Activated CD4-positive, alpha-beta T cell treated with anti-CD3 and anti-CD28 coated beads, Interleukin-2, amount 50 U/mL, for 48 hours (primary cell): ENCODE results near the gene MGARP.
"Not testable (repeated sequence)": the region's sequence is repeated elsewhere in the genome, so short reads cannot be mapped to it uniquely, and the experiment has no call there.

Experiments used
- DNase-seq, 2 experiments: peaks; one replicate each; pipeline ENCODE4 v3.0.0-alpha.2; 2020

The MGARP gene

DNA sequence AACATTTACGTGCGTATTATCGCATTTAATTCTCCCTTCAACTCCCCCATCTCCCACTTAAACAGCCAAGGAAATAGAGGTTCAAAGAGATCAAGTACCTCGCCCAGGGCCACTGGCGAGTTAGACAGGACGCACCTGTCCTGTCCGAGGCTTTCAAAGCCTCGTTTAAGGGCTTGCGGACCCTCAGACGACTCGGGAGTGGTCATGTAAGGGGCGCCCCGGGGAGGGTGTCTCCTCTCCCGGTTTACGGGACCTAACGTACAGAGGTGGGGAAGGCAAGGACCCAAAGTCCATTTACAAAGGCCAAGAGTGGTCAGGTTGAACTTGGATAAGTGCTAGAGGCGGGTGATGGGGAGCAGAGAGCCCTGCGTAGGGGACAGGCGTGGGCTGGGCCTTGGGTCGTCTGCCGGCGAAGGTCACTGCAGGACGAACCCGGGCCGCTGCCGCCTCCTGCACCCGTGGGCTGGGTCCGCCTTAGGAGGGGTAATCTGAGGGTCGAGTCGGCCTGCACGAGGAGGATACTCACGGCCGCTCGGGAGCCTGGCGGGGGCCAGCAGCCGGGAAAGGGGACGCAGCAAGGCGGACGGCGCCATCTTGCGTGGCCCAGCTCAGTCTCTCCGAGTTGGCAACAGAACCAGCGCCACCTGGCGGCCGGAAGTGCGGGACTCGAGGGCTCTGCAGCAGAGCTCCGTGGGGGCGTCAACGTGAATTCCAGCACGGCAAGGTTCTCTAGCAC, 15.3 kb upstream of the MGARP start:
- DNase-seq = peak; percentile 98 to 99

DNA sequence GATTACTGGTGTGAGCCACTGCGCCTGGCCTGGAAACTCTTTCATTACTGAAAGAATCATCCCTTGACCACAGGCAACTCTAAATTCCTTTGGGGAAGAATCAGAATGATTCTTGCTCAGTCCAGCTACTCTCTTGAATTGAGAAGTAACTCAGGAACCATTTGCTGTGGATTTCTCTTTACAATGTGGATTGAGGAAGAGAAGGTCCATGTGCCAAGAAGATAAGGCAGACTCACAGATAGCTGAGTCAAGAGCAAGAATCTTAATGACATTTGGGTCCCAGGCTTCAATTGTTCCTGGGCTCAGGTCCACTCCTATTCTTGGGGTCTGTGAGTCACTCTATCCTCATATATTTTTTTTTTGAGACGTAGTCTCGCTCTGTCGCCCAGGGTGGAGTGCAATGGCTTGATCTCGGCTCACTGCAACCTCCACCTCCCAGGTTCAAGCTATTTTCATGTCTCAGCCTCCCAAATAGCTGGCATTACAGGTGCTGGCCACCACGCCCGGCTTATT, 6.2 kb upstream of the MGARP start:
- DNase-seq = no peak

DNA sequence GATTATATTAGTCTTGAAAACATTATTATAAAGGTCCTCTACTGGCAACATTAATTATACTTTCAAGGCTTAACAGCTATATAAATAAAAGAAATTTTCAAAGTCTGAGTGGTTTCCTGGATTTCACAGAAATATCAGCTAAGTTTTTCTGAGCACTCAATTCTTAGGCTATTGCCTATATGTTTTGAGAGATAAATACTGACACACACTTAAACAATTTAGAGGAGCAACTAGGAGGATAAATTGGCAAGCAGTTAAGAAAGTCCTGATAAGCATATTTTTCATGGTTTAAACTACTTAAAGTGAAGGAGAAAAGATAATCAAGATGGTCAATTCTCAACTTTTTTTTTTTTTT, 2.7 kb upstream of the MGARP start:
- no peak for DNase-seq

DNA sequence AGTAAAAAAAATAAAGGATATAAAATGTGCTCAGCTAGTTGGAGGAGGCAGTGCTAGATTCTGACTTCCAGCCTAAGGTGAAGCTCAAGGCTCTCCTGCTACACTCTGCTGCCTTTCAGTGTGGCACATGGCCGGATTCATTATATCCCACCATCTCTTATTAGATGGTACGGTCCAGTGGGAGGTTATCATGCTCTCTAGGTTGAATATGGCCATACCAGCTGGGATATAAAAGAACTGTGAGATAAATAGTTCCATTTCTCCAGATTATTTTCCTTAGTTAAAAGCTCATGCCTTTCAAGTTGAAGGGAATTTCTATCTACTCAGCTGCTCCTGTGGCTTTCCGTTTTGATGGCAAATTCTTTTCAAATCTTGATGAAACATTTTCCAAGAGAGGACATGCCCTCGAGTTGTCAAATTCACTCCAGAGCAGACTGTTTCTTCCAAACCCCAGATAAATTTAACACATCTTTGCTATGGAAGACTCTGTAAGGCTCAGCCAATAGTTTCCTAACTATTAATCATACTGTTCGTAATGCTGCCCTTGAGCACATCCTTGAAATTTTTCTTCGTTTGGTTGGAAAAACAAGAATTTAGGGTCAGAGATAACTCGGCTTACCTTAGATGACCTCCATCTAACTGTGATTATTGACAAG, 2.2 kb upstream of the MGARP start:
- DNase-seq = no peak

DNA sequence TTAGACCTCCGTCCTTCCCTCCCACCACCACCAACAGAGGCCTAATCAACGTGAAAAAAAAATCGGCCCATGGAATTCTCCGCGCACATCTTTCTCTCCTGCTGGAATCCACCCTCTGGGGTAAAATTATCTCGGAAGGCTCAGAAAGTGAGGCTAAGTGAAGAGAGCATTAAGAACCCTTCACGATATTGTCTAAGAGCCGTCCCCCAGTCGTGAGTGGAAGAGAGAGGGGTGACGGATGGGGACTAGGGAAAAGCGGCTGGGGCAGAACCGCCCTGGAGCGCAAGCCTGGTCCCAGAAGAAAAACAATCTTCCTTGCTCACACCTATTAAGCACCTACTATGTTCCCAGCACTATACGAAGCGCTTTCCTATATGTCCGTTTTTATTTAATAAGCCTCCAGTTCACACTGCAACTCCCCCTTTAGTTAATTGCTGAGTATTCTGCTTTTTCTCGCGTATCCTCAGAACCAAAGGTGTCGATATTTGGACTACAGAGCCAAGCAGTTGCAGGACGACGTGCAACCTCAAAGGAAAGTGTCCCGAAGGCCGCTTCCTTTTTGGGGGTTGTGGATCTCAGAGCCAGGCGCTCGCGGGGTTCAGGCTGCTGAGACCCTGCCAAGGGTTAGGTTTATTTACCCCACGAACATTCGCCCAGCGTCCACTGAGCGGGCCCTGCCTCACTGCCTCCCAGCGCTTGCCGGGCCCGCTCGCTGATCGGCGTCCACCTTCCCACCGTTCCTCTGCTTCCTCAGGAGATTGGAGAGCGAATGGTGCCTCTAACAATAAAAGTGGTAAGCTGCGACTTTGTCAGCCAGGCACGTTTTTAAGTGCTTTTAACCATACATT, 889 bp downstream of the MGARP start:
- peak in 1 of 2 experiments; percentile 11 for DNase-seq

DNA sequence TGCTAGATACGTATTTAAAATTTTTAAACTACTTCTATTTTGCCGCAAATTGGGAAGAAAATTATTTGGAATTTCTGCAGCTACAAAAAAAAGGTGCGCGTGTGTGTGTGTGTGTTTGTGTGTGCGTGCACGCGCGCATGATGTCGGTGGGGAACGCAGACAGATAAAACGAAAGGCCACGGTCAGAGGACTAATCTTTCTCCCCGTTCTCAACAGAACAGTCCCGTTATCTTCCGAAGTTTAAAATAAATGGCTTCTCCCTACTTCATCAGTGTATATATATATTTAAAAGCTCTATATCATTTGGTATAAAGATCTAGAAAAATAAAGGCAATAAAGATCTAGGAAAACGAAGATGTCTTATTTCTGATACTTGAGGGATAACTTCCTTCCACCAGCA, 1.5 kb downstream of the MGARP start:
- no peak for DNase-seq

DNA sequence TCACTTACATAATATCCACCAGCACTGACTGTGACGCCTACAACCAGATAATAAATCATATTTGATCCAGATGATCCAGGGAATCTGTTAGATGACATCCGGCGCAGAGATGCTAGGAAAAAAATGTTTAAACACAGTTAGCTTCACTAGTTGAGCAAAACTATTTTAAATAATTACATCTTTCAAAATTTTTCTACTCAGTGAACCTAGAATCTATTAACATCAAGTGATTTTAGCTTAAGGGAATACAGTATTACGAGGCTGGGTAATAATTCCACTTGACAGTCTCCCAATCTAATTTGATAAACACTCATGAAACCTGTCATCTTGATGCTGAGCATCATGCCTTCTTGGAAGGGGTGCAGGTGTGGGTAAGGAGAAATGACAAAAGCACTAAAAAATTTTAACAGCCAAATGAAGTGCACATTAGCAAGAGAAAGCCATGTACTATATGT, 4.7 kb downstream of the MGARP start:
- no peak for DNase-seq

DNA sequence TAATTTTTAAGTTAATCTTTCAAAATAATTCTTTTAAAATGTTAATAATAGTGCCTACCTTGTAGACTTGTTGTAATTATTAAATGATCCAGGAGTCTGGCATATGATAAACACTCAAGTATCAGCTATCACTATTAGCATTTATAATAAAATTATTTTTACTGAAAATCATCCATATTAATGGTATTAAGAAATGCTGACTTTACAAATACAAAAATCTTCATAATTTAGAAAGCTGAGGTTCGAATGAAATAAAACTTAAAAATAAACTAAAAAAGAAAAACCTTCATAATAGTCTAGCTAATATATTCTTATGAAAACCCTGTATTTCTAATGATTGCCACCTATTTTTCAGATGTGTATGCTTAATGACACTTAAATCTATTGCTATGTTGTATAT, 5.2 kb downstream of the MGARP start:
- DNase-seq = no peak

DNA sequence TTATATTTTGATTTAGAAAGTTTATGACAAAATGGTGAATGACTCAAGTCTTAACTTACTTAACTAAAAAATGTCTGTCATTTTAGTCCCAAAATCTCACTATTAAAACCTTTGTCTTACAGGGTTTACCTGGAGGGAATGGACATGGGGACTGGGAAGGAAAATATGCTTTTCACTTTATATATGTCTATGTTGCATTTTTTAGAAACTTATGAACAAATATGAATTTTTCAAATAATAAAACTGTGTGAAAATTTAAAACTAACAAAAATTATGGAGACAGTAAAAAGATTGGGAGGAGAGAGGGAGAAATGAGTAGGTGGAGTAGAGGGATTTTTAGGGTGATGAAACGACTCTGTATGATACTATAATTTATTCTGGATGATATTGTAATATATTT, 6.2 kb downstream of the MGARP start:
- DNase-seq = no peak

DNA sequence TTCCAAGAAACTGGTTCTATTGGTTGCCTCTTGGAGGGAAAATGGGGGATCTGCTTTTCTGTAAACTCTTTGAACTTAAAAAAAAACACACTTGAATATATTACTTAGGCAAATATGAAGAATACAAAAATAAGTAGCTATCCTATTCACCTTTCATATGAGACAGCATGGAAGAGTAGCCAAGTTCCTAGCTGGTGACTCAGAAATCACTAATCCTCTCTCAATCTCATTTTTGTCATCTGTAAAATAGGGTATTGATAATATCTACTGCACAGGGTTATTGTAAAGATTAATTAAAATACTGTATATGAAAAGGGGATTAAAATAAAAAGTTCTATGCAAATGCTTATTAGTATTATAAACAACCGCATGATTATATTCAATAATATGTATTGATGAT, 12.7 kb downstream of the MGARP start:
- DNase-seq = no peak

DNA sequence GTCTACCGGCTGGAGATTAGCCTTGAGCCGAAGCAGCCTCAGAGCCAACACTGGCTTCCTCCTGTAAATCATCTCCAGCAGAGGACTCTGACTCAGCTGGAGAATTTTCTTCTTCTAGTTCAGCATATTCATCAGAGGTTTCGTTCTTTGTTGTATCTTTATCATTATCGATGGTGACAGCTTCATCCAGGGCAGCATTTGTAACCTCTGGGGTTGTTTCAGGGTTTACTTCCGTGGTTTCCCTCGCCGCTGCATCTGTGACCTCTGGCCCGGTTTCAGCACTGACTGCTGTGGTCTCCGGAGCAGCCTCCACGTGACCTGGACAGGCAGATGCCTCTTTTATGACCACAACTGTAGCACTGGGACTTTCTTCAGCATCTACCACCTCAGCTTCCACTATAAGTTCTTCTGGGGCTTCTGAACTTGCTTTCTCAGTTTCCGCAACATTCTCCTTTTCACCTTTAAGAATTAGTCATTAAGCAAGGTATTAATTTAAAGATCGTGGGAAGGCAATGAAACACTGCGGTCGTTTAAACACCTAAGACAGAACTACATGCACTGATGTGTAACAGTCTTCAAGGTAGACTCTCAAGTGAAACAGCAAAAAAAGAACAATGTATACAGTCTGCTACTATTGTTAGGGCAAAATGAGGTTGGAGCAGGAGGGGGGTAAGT, 13.3 kb downstream of the MGARP start:
- peak; percentile 85 to 90 for DNase-seq

DNA sequence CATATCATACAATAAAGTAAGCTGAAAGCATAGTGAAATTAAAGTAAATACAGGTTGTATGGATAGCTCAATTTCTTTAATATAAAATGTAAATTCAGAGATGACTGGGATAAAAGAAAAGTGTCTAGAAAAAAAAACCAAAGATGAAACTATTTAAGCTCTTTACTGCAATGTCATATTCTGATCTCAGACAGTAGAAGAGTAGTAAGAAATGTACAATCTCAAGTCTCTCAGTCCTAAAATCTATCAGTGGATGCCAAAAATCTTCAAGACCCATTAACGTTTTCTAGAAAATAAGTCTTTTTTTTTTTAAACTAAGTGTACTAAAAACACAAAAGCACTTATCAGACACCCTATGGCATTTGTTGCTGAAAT, 13.8 kb downstream of the MGARP start:
- no peak for DNase-seq

DNA sequence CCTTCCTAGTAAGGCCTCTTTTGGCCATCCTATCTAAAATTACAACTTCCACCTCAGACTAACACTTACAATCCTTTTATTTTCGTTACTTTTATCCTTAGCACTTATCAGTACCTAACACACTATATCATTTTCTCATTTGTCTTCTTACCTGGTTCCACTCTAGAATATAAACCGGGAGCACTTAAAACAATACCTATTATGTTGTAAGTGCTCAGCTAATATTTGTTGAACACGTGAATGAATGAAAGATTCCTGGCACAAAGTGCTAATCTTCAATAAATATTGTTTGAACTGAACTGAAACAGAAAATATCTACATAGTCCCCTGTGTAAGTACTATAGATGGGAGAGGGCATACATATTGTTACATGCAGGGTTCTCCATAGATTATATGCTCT, 14.4 kb downstream of the MGARP start:
- DNase-seq = no peak

DNA sequence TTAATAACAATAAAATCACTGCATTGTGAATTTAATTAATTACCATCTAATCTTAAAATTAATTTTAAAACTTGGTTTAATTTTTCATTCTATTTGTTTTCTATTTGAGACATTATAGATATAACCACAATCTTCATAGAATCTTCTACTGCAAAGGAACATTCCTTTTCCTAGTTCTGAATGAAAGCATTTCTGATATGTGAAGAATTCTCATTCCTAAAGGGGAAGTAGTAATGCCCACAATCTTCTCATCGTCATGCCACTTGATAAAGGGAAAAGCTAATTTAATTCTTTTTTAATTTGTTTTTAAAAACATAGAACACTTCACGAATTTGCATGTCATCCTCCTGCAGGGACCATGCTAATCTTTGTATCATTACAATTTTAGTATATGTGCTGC, 23.7 kb downstream of the MGARP start:
- DNase-seq = no peak

DNA sequence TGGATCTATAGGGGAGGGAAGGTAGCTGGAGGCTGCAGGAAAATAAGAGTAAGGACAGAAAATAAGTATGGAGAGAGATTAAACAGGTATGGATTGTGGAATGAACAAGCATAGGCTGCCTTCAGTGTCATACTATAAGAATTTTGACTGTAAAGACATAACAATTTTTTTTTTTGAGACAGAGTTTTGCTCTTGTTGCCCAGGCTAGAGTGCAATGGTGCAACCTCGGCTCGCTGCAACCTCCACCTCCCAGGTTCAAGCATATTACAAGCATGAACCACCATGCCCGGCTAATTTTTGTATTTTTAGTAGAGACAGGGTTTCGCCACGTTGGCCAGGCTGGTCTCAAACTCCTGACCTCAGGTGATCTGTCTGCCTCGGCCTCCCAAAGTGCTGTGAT, 24.4 kb downstream of the MGARP start:
- not testable (repeated sequence) for DNase-seq

DNA sequence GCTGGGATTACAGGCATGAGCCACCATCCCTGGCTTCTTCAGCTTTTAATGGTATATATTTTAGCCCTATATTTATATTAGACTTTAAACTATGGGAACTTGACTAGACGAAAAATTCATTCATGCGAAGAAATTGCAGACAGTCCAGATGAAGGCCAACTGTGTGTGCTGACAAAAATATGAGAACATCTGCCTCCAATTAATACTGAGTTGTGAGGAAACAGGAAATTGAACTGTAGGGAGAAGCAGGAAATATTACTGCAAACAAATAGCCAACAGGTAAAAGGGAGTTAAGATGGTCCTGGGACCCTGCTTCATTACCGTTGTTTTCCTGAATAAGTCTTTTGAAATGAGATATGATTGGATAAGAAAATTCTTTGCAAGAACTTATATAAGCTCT, 26.3 kb downstream of the MGARP start:
- no peak for DNase-seq

DNA sequence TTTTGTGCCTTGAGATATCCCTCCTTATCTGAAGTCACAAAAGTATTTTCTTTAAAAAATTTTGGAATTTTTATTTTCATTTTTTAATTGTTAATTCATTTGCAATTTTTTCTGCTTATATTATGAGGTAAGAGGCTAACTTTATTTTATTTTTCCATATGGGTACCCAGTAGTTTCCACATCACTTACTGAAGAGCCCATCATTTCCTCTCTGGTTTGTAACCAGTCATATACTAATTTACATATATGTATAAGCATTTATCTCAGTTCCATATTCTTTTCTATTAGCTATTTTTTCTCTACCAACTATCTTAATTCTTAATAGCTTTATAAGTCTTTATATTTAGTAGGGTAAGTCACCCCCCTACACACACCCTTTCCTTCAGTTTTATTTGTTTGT, 27.0 kb downstream of the MGARP start:
- no peak for DNase-seq

DNA sequence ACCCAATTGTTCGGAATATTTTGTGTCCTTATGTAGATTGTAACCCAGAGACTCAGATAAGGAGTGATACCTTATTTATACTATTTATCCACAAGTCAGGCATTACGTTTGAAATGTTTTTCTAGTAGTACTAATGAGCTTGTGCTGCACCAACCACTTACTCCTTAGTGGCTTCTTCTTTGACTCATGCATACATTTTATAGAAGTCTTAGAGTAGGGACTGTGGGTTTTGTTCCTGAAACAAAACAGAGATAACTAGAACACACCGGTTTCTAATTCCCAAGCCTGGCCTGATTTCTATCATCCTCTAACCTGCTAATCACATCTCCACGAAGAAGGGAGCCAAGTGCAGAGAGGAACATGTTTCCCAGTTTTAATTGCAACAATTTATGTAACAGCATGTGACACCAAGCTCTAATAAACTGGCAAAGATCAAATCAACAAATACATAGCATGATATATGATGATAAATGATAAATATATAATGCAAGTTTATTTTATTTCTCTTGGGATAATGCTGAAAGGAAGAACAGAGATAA, 32.3 kb downstream of the MGARP start:
- no peak for DNase-seq

DNA sequence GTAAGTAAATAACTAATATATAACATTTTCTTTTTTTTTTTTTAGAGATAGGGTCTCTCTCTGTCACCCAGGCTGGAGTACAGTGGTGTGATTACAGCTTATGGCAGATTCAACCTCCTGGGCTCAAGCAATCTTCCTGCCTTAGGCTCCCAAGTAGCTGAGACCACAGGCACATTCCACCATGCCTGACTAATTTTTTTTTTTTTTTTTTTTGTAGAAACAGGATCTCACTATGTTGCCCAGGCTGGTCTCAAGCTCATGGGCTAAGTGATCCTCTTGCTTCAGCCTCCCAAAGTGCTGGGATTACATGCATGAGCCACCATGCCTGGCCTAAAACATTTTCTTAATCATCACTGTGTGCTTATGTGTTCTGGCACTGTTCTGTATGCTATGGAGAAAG, 32.8 kb downstream of the MGARP start:
- no peak for DNase-seq

DNA sequence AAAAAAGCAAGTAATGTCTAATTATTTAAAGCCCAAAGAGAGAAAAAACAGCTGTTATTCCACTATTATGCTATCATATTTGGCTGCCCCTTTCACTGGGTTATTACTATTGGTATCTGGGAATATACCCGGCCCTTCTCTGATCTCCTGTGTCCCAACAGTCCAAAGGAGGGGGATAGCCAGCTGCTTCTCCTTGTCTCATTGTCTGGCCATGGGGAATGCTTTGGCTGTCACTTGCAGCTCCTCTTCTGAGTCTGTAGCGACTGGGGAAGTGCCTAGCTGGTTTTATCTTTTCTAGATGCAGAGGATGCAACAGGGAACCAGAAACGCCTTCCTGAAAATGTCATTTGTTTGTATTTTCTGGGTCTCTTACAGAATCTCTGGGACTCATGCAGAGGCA, 33.9 kb downstream of the MGARP start:
- DNase-seq = no peak

DNA sequence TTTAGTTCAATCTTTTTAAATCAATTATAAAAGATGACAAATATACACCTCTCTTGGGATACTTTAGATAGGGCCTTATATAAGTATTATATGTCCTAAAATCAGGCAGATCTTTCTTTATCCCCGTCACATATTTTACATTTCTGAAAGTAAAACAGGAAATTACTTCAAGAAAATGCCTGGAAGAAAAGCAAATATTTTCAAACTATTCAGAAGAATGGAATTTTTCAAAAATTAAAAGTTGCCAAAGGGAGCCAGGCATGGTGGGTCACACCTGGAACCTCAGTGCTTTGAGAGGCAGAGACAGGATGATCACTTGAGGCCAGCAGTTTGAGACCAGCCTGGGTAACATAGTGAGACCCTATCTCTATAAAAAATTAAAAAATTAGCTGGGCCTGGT, 34.4 kb downstream of the MGARP start:
- DNase-seq = no peak

DNA sequence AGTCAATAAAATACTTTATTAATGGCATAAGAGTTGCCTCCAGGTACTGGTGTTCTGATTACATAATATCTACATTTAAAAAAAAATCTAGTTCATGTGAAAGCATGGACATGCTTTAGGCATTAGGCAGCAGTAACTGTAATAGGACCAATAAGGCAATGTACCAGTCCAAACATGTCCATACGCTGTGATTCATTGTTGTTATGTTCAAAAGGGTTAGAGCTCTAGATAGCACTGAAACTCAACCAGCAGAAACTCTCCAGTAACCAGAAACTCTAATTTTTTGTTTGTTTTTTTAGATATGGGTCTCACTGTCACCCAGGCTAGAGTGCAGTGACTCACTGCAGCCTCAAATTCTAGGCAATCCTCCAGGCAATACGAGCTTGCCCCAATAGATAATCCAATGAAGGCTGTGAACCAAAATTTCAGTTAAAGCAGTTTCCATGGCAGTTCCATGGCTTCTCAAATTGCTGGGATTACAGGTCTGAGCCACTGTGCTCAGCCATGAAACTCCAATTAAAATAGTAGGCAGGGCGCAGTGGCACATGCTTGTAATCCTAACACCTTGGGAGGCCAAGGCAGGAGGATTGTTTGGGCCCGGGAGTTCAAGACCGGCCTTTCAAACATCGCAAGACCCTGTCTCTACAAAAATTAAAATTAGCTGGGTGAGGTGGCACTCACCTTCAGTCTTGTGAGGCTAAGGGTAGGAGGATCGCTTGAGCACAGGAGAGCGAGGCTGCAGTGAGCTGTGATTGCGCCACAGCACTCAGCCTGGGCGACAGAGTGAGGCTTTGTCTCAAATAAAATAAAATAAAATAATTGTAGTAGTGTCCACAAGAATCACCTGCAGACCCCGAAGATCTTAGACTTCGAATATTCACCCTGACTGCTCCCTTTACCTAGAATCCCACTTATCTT, 36.3 kb downstream of the MGARP start:
- no peak for DNase-seq
